ENCODE measurements around the gene NXPH3. TPM values are rescaled to one million over a fixed set of nuclear protein-coding genes. Genes with fewer than 3 reads are reported as not detected.

NXPH3 gene
- total RNA-seq, 1 experiment from 2014 or later = not detected

- intact Hi-C loops (cut with micrococcal nuclease; ENCODE audit: unreplicated experiment) = no loop called here
- no peaks in the 10 kb centered on the region for H3K9me3 Mint-ChIP-seq (ENCODE audit: low read depth, unreplicated experiment)
- DNase-seq = no peak
- no TSS peak for BruUV-seq (replicated peaks)
- no peaks in the 10 kb centered on the region for H3K4me1 Mint-ChIP-seq (ENCODE audit: low read depth, unreplicated experiment)
- H3K27ac Mint-ChIP-seq (ENCODE audit: unreplicated experiment) = no peak overlapping the region
- CTCF ChIA-PET = interaction anchor here (1.0 to 2.0 kb wide), 3 partner anchors 9 to 15 kb away, joined by 3 to 5 read pairs (median 3); no protein-coding TSS in a partner anchor
- H3K36me3 Mint-ChIP-seq (ENCODE audit: insufficient read depth, unreplicated experiment) = peaks cover 14% of the 10 kb centered on the region
- no peak for TF ChIP-seq CTCF (IDR thresholded peaks at IDR 0.05; ENCODE audit: unreplicated experiment)
- no peaks in the 10 kb centered on the region for H3K27me3 Mint-ChIP-seq (ENCODE audit: unreplicated experiment)
- H3K4me3 Mint-ChIP-seq (ENCODE audit: low read depth, unreplicated experiment) = no peak overlapping the region
Observed at GRCh38 chr17:49597436-49597835, 21.8 kb downstream of the NXPH3 start.

GRCh38 chr17:49597928-49598655 is 22.4 kb downstream of the NXPH3 start:
- CTCF ChIA-PET = interaction anchor here (2.0 kb wide), 1 partner anchor 10 kb away, joined by 5 read pairs; no protein-coding TSS in a partner anchor
- intact Hi-C loops (cut with micrococcal nuclease; ENCODE audit: unreplicated experiment) = no loop called here
- no TSS peak for BruUV-seq (replicated peaks)

DNA sequence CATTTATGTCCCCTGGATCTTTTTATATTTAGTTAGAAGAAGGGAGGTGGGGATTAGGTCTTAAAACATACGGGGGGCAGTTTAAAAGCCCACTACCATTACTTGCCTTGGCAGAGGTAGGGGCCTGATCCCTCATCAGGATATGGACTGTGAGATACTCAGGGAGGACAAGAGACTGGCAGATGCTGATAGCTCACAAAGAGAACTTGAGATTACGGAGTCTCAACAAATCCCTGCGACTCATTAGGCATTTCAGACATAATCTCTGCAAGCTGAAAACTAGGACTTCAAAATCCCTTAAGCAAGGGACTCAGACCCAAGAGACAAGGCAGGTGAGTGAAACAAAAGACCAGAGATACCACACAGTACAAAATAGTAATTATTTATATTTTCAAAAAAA is 23.2 kb downstream of the NXPH3 start:
- no peak for TF ChIP-seq CTCF (IDR thresholded peaks at IDR 0.05; ENCODE audit: unreplicated experiment)
- CTCF ChIA-PET = interaction anchor here (0.7 to 2.0 kb wide), 2 partner anchors 11 to 365 kb away, joined by 3 to 5 read pairs; no protein-coding TSS in a partner anchor
- BruUV-seq (replicated peaks) = no TSS peak
- H3K36me3 Mint-ChIP-seq (ENCODE audit: insufficient read depth, unreplicated experiment) = peaks cover 22% of the 10 kb centered on the region
- no peaks in the 10 kb centered on the region for H3K4me1 Mint-ChIP-seq (ENCODE audit: low read depth, unreplicated experiment)
- no peaks in the 10 kb centered on the region for H3K27me3 Mint-ChIP-seq (ENCODE audit: unreplicated experiment)
- H3K9me3 Mint-ChIP-seq (ENCODE audit: low read depth, unreplicated experiment) = no peaks in the 10 kb centered on the region
- H3K27ac Mint-ChIP-seq (ENCODE audit: unreplicated experiment) = no peak overlapping the region
- no peak for DNase-seq
- H3K4me3 Mint-ChIP-seq (ENCODE audit: low read depth, unreplicated experiment) = no peak overlapping the region
- intact Hi-C loops (cut with micrococcal nuclease; ENCODE audit: unreplicated experiment) = no loop called here

More at GRCh38 chr17:49597928-49598655, 22.4 kb downstream of the NXPH3 start:
- Mint-ChIP-seq H3K36me3 (ENCODE audit: insufficient read depth, unreplicated experiment) (peaks cover 20% of the 10 kb centered on the region), H3K27me3 (ENCODE audit: unreplicated experiment) (no peaks in the 10 kb centered on the region), H3K4me1 (ENCODE audit: low read depth, unreplicated experiment) (no peaks in the 10 kb centered on the region), H3K27ac (ENCODE audit: unreplicated experiment) (no peak overlapping the region), H3K9me3 (ENCODE audit: low read depth, unreplicated experiment) (no peaks in the 10 kb centered on the region), H3K4me3 (ENCODE audit: low read depth, unreplicated experiment) (no peak overlapping the region)
- TF ChIP-seq CTCF (IDR thresholded peaks at IDR 0.05; ENCODE audit: unreplicated experiment) = no peak
- DNase-seq = no peak

GRCh38 chr17:49600949-49601348 is 25.3 kb downstream of the NXPH3 start:
- no peak overlapping the region for H3K27ac Mint-ChIP-seq (ENCODE audit: unreplicated experiment)
- H3K27me3 Mint-ChIP-seq (ENCODE audit: unreplicated experiment) = no peaks in the 10 kb centered on the region
- CTCF ChIA-PET = interaction anchor here (1.0 kb wide), 1 partner anchor 23 kb away, joined by 3 read pairs; no protein-coding TSS in a partner anchor
- intact Hi-C loops (cut with micrococcal nuclease; ENCODE audit: unreplicated experiment) = no loop called here
- no peak for TF ChIP-seq CTCF (IDR thresholded peaks at IDR 0.05; ENCODE audit: unreplicated experiment)
- no peak for DNase-seq
- peaks cover 28% of the 10 kb centered on the region for H3K36me3 Mint-ChIP-seq (ENCODE audit: insufficient read depth, unreplicated experiment)
- no peaks in the 10 kb centered on the region for H3K4me1 Mint-ChIP-seq (ENCODE audit: low read depth, unreplicated experiment)
- BruUV-seq (replicated peaks) = no TSS peak
- H3K9me3 Mint-ChIP-seq (ENCODE audit: low read depth, unreplicated experiment) = no peaks in the 10 kb centered on the region
- H3K4me3 Mint-ChIP-seq (ENCODE audit: low read depth, unreplicated experiment) = no peak overlapping the region

Data from Calu3 (cell line).